B cell (primary cell): ENCODE results near the gene DAAM2. TPM values are rescaled to one million over a fixed set of nuclear protein-coding genes. Genes with fewer than 3 reads are reported as not detected.

Source experiments
- ATAC-seq: fragments of 200-7000 bp; cut with Tn5 transposase; one replicate; pipeline ENCODE4 v1.10.0; 2021; ENCODE audit warnings: low read depth, mild to moderate bottlenecking, moderate number of reproducible peaks, moderate library complexity
- CTCF ChIA-PET: fragments of 350-600 bp; sonication (Branson Sonifier 250); formaldehyde crosslinking; loops from one replicate; lab custom pipeline; 2021; ENCODE audit warnings: antibody characterized with exemption, inconsistent platforms; lab: Charles Lee
- POLR2A ChIA-PET: fragments of 350-600 bp; sonication (Branson Sonifier 250); formaldehyde crosslinking; loops from one replicate; lab custom pipeline; 2021; ENCODE audit warnings: antibody characterized with exemption; lab: Charles Lee
- DNase-seq: peaks from one replicate; pipeline ENCODE4 v3.0.0; 2013
- H2AFZ ChIP-seq: 2 replicates; pipeline ENCODE4 v1.6.1; 2012; ENCODE audit warnings: mild to moderate bottlenecking, low read depth, low read length; ENCODE audit not compliant: insufficient read depth, poor library complexity, severe bottlenecking
- H3K27ac ChIP-seq, 2 donors: 1 replicate in 1 of 2; 2 replicates in 1 of 2; pipeline ENCODE4 v1.5.1; 2012 to 2013; ENCODE audit warnings: low read length in 2 of 2, mild to moderate bottlenecking in 2 of 2, moderate library complexity in 1 of 2
- H3K27me3 ChIP-seq, 4 experiments: fragments of 200-600 bp in 1 of 4; sonication (generic) in 1 of 4; replicated peaks in 1 of 4; 1 replicate in 2 of 4; 2 replicates in 2 of 4; pipeline versions ENCODE4 v1.6.1 to v1.7.0; 2013 to 2016; ENCODE audit warnings: low read length in 3 of 4, mild to moderate bottlenecking in 2 of 4, mixed read lengths in 1 of 4, moderate library complexity in 1 of 4; ENCODE audit not compliant: insufficient read depth in 4 of 4, control insufficient read depth in 3 of 4; ENCODE audit errors: control extremely low read depth in 1 of 4
- H3K36me3 ChIP-seq, 2 experiments: replicated peaks in 1 of 2; 1 replicate in 1 of 2; 2 replicates in 1 of 2; pipeline versions ENCODE4 v1.6.1 to v1.7.1; 2013; ENCODE audit warnings: low read length in 1 of 2; ENCODE audit not compliant: insufficient read depth in 2 of 2, control insufficient read depth in 1 of 2; ENCODE audit errors: control extremely low read depth in 1 of 2, extremely low read depth in 1 of 2
- H3K4me1 ChIP-seq, 2 donors: fragments of 200-600 bp in 1 of 2; sonication (generic) in 1 of 2; 1 replicate in 1 of 2; 2 replicates in 1 of 2; pipeline versions ENCODE4 v1.5.1 to v1.6.1; 2013 to 2017; ENCODE audit warnings: low read length in 2 of 2; ENCODE audit not compliant: control insufficient read depth in 2 of 2, insufficient read depth in 2 of 2
- H3K4me2 ChIP-seq: replicated peaks from 2 replicates; pipeline ENCODE3; 2012; ENCODE audit warnings: mild to moderate bottlenecking, low read depth, low read length; ENCODE audit not compliant: poor library complexity, severe bottlenecking
- H3K4me3 ChIP-seq, 5 experiments: fragments of 200-600 bp in 1 of 5; sonication (generic) in 1 of 5; 1 replicate in 3 of 5; 2 replicates in 2 of 5; pipeline versions ENCODE4 v1.5.1 to v1.7.0; 2011 to 2016; ENCODE audit warnings: low read length in 4 of 5, mild to moderate bottlenecking in 4 of 5, low read depth in 2 of 5, control low read depth in 1 of 5, moderate library complexity in 1 of 5; ENCODE audit not compliant: insufficient read depth in 1 of 5; ENCODE audit errors: control extremely low read depth in 1 of 5, extremely low read depth in 1 of 5
- H3K79me2 ChIP-seq: fragments of 200-600 bp; sonication (generic); one replicate; pipeline ENCODE4 v1.6.0; 2016; ENCODE audit warnings: low read length; ENCODE audit not compliant: control insufficient read depth, insufficient read depth
- H3K9ac ChIP-seq: fragments of 200-600 bp; sonication (generic); 2 replicates; pipeline ENCODE4 v1.6.1; 2017; ENCODE audit warnings: mild to moderate bottlenecking, low read length, moderate library complexity
- H3K9me3 ChIP-seq, 3 donors: one replicate each; pipeline versions ENCODE4 v1.6.1 to v1.7.1; 2013; ENCODE audit warnings: low read length in 2 of 3; ENCODE audit not compliant: control insufficient read depth in 2 of 3, insufficient read depth in 1 of 3; ENCODE audit errors: control extremely low read depth in 1 of 3
- H4K20me1 ChIP-seq: 2 replicates; pipeline ENCODE4 v1.6.0; 2012; ENCODE audit warnings: mild to moderate bottlenecking, low read length; ENCODE audit not compliant: insufficient read depth, control insufficient read depth, poor library complexity, severe bottlenecking
- H3K27ac Mint-ChIP-seq: one replicate; pipeline ENCODE4 v1.8.0; 2021; ENCODE audit warnings: mixed read lengths
- H3K27me3 Mint-ChIP-seq: one replicate; pipeline ENCODE4 v1.8.0; 2021; ENCODE audit warnings: mixed read lengths
- H3K4me1 Mint-ChIP-seq: one replicate; pipeline ENCODE4 v1.8.0; 2021; ENCODE audit warnings: mixed read lengths
- H3K4me3 Mint-ChIP-seq: one replicate; pipeline ENCODE4 v1.8.0; 2021; ENCODE audit warnings: mixed read lengths
- H3K9me3 Mint-ChIP-seq: one replicate; pipeline ENCODE4 v1.8.0; 2022; ENCODE audit warnings: mixed read lengths; ENCODE audit not compliant: insufficient read depth
- CTCF ChIP-seq: fragments of 200-600 bp; IDR thresholded peaks from one replicate; pipeline ENCODE4 v1.8.0; 2022; ENCODE audit warnings: antibody characterized with exemption, mild to moderate bottlenecking
- EZH2 ChIP-seq: IDR thresholded peaks from 2 replicates; pipeline ENCODE4 v1.6.1; 2012; ENCODE audit warnings: borderline replicate concordance, low read depth, mild to moderate bottlenecking, moderate library complexity, low read length; ENCODE audit not compliant: insufficient read depth, poor library complexity, severe bottlenecking
- WGBS: methylation state at CpG from one replicate; pipeline ENCODE4 v1.1.5; 2013; ENCODE audit warnings: missing lambda C conversion rate; ENCODE audit not compliant: insufficient coverage; 5-methylcytosine and 5-hydroxymethylcytosine counted together
- intact Hi-C: fragments of 100-400 bp; cut with micrococcal nuclease; formaldehyde crosslinking; loops from one replicate; pipeline ENCODE4 v1.10.0; 2022
- polyA plus RNA-seq: library from polyadenylated mRNA; depleted of rRNA; stranded (reverse); fragments of >200 nt; gene quantifications from 2 replicates; pipeline ENCODE4 v1.2.3, GENCODE V29; 2012
- total RNA-seq, 2 donors: library from RNA; stranded (reverse); fragments of 120-200 nt in 1 of 2; gene quantifications; 1 replicate in 1 of 2; 2 replicates in 1 of 2; pipeline versions ENCODE4 v1.2.3 to v1.2.4, GENCODE V29; 2013 to 2022

Gene DAAM2
- total and polyA plus RNA-seq, 2 donors (not counting 1 experiment from before 2014, with no cell fraction given) = not detected

GRCh38 chr6:39952167-39952566 lies 160.0 kb downstream of the DAAM2 start:
- H2AFZ ChIP-seq = no peak overlapping the region
- WGBS = 80% methylated on average over 1 of the region's 4 CpGs
- no peak overlapping the region for H3K4me3 ChIP-seq
- H3K79me2 ChIP-seq = no peaks in the 10 kb centered on the region
- Mint-ChIP-seq H3K27ac (no peak overlapping the region), H3K27me3 (peaks cover 3% of the 10 kb centered on the region), H3K4me3 (no peak overlapping the region), H3K9me3 (peaks cover 8% of the 10 kb centered on the region), H3K4me1 (no peaks in the 10 kb centered on the region)
- H3K27ac ChIP-seq = no peak overlapping the region
- DNase-seq = no peak
- no peak for ATAC-seq
- no peak overlapping the region for H3K9ac ChIP-seq
- ChIA-PET POLR2A (no interaction called here), CTCF (no interaction called here)
- no peak overlapping the region for H3K4me2 ChIP-seq
- intact Hi-C loops = no loop called here
- no peaks in the 10 kb centered on the region for H3K36me3 ChIP-seq
- H3K4me1 ChIP-seq = no peaks in the 10 kb centered on the region
- H3K9me3 ChIP-seq = peaks cover 0 to 3% (median 0%) of the 10 kb centered on the region in 3 donors
- H3K27me3 ChIP-seq = no peaks in the 10 kb centered on the region
- no peaks in the 10 kb centered on the region for H4K20me1 ChIP-seq
- no peak for TF ChIP-seq CTCF
- no peak for TF ChIP-seq EZH2

- H2AFZ ChIP-seq = no peak overlapping the region
- ChIA-PET CTCF (no interaction called here), POLR2A (no interaction called here)
- H3K36me3 ChIP-seq = no peaks in the 10 kb centered on the region
- peaks cover 8% of the 10 kb centered on the region for H3K9me3 Mint-ChIP-seq
- H3K27ac ChIP-seq = no peak overlapping the region
- no peak overlapping the region for H3K4me3 ChIP-seq
- no peaks in the 10 kb centered on the region for H4K20me1 ChIP-seq
- peaks cover 0 to 3% (median 0%) of the 10 kb centered on the region in 3 donors for H3K9me3 ChIP-seq
- no peak overlapping the region for H3K4me3 Mint-ChIP-seq
- no peaks in the 10 kb centered on the region for H3K4me1 ChIP-seq
- no peak overlapping the region for H3K9ac ChIP-seq
- H3K79me2 ChIP-seq = no peaks in the 10 kb centered on the region
- 82% methylated on average over 2 of the region's 2 CpGs for WGBS
- H3K27me3 ChIP-seq = no peaks in the 10 kb centered on the region
- H3K27me3 Mint-ChIP-seq = peaks cover 4% of the 10 kb centered on the region
- no peak overlapping the region for H3K4me2 ChIP-seq
- H3K4me1 Mint-ChIP-seq = no peaks in the 10 kb centered on the region
- TF ChIP-seq CTCF (no peak), EZH2 (no peak)
- intact Hi-C loops = no loop called here
- no peak overlapping the region for H3K27ac Mint-ChIP-seq
- ATAC-seq (no peak), DNase-seq (no peak)
Observed at GRCh38 chr6:39953076-39953618, 161.0 kb downstream of the DAAM2 start.

Other genes with a start within 250 kb of the DAAM2 start
- gene KIF6, start 67.0 kb upstream of the DAAM2 start, total RNA-seq = not detected in 2 replicates
- gene KIF6, start 67.0 kb upstream of the DAAM2 start, polyA plus RNA-seq = not detected in 2 replicates
- gene MOCS1, start 142.1 kb downstream of the DAAM2 start, total RNA-seq = 0.15 and 0.36 TPM in 2 replicates
- 0.04 TPM in 1 of 2 replicates, not detected in the other for gene MOCS1, start 142.1 kb downstream of the DAAM2 start, polyA plus RNA-seq